Fibroblast of gingiva (primary cell): ENCODE results near the gene HUNK.
"Not testable (repeated sequence)": the region's sequence is repeated elsewhere in the genome, so short reads cannot be mapped to it uniquely, and the experiment has no call there.

Experiments
- DNase-seq: peaks from one replicate; pipeline ENCODE4 v3.0.0-alpha.2; 2011; ENCODE audit warnings: low read depth

Gene HUNK

DNA sequence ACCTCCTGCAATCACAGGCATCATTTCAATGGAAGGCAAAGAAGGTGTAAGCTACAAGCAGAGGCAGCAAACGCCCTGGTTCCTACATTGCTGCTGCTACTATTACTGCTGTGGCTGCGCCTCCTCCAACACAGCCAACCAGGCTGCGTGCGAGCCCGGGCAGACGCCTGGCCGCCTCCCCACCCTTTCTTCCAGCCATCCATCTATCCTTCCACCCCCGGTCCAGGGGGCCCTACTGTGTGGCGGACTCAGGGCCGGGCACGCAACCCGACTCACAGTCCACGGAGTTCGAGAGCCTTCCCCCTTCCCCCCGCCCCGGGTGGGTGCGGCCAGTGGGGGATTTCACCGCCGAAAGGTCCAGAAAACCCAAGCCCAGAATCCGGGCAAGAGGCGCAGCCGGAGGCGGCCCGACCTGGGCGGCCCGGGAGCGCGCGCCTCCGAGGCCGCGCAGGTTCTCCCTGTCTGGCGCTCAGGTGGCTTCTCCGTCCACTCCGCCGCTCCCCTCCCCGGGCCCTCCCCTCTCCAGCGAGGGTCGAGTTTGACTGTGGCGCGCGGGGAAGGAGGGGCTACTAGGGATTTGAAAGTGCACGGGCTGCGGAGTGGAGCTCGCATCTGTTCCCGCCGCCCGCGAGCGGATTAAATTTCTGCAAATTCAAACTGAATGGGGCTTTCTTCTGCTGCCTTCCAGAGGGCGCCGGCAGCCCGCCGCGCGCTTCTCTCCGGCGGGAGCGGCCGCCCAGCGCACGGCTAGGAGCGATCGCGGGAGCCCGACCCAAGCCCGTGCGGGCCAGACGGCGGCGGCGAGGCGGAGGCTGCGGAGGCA is at the start of gene HUNK:
HUNK (plus strand) TSS at position 569 of the 823 bp plus-strand sequence. CDS start 655 bp downstream, outside the sequence.
- DNase-seq = peak; percentile 13

DNA sequence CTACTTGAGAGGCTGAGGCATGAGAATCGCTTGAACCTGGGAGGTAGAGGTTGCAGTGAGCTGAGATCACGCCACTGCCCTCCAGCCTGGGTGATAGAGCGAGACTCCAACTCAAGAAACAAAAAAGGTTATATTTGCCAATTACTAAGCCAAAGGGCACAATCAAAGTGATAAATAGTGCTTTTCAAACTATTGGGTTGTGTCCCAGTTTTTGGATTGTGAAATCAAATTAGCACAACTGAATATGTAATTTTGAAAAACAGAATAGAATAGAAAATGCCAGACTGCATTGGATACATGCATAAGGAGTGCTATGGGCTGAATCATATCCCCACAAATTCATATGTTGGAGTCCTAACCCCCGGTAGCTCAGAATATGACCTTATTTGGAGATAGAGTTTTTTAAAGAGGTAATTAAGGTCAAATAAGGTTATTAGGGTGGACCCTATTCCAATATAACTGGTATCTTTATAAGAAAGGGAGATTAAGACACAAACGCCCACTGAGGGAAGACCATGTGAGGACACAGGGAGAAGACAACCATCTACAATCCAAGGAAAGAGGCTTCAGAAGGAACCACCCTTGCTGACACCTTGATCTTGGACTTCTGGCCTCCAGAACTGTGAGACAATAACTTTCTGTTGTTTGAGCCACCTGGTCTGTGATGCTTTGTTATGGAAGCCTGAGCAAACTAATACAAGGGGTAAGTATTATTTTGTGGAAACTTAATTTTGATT is 42.9 kb upstream of the HUNK start:
- no peak for DNase-seq

DNA sequence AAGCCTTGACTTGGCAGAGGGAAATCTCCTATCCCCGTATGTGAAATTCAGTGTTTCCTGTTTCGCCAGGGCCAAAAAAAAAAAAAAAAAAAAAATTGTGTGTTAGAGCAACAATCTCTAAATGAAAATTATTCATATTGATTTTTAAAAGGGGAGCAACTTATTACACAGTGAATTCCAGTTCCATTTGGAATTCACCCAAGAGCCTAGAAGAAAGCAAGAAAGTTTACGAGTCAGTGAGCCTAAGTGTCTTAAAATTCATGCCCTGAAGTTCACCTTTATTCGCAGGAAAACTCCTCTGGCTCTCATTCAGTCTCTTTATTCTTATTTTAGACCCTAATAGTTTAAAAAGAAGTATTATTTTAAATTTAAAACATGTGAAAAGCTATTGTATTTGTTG is 42.1 kb upstream of the HUNK start:
- DNase-seq = no peak

DNA sequence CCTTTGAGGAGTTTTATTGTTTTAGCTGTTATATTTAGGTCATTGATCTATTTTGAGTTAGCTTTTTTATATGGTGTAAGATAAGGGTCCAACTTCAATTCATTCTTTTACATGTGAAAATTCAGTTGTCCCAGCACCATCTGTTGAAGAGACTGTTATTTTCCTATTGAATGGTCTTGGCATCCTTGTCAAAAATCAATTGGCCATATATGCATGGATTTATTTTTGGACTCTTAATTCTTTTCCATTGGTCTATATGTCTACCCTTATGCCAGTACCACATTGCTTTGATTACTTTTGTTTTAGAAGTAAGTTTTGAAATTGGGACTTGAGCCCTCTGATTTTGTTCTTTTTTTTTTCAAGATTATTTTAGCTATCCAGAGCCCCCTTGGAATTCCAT is 35.8 kb upstream of the HUNK start:
- no peak for DNase-seq

DNA sequence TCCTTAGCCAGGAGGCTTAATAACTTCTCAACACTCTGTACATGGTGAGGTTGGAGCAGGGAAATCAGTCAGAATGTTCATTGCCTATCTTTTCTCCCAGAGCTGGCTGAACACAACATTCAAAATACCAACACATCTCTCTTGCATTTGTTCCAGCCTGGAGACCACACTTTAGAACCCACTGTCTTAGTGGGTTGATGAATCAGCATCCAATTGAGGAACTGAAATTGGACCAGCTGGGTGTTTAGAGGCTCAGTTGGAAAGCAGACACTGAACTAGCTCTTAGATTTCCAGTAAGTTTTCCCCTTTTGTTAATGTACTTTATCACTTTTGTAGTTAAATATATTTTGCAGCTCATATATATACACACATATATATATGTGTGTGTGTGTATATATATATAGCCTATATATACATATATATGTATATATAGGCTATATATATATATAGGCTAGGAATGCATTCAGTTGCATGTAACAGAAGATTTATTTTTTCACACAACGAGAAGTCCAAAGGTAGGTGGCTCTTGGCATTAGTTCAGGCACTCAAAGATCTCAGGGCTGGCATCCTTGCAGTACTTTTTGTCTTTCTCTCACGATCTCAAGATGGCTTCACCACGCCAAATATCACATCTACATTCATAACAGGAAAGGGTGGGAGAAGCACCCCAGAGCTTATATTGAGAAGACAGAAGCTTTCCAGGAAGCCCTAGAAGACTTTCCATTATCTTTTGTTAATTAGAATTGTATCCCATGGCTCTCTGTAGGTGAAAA is 35.0 kb upstream of the HUNK start:
- no peak for DNase-seq

DNA sequence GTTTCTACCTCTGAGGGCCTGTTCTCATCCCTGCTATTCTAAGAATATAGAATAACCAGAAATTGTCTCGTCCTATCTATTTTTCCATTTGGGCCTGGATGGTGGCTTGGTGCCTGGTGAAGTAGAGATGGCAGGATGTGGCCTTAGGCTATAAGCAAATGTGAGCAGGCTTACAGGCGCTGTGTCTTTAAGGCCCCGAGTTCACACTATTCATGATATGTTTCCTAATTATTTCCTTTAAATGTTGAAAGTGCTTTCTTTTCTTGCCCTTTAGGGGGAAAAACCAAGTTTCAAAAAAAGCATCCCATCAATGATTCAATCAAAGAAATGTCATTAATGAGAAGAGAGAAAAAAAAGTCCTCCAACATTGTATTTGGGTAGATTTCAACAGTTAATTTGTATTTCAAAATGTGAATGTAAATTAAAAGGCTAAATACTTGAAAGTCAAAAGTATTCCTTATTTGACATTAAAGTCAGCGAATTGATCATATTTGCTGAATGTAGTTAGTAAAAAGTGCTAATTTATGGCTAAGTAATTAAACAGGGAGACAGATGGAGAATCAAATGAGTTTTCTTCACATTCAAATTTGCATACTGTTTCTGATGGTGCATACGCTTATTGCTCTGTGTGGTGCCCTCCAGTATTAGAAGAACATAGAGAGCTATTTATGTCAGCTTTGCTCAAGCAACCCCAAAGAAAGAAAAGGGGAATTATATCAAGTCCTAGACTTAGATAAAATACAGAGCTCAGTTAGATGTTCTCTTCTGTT is 34.0 kb upstream of the HUNK start:
- DNase-seq = no peak

DNA sequence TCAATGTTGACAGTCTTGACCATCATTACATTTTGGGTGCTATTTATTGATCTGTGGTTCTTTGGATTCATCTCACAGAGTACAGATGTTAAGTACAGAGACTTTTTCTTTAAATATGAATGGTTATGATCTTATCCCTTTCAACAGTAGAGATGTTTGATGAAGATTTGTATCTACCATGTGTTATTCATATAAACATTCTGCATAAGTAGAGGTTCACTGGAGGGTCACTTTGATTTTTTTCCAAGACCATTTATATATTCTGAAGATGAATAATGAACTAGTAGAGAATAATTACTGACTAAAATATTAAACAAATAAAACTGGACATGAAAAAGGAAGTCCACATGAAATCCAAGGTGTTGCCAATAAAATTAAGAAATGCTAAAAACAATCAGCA is 28.6 kb upstream of the HUNK start:
- no peak for DNase-seq

DNA sequence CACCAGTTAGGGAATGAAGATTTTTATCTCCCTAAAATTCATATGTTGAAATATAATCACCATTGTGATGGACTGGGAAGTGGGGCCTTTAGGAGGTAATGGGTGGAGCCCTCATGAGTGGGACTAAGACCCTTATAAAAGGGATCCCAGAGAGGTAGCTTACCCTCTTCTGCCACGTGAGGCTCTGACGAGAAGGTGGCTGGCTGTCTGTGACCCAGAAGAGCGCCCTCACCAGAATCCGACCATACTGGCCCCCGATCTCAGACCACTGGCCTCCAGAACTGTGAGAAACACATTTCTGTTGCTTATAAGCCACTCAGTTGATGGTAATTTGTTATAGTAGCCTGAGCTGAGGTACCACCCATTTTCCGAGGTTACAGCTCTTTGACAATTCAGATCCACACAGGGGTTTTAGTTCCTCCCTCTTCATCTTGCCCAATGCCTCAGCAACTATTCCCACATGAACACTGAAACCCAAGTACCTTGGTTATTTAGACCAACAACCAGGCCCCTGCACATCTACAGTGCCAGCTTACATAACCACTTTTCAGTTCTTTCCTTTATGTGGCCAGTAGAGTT is 27.6 kb upstream of the HUNK start:
- DNase-seq = no peak

DNA sequence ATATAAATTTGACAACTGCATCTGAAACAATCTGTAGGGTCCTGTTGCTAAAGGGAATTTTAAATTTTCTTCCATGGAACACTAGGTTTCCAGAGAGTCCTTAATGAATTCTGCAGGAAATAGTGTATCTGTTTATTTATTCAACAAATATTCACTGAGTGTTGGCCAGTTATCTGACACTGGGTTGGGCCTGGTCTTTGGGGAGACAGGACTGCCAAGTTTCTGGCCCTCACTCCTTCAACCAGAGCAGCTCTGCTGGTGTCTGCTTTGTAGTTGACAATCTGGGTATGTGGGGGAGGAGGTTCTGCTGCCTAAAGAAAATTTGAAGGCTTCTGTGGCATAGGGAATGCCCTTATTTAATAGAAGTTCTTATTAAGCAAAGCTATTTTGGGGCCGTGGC is 26.1 kb upstream of the HUNK start:
- no peak for DNase-seq

DNA sequence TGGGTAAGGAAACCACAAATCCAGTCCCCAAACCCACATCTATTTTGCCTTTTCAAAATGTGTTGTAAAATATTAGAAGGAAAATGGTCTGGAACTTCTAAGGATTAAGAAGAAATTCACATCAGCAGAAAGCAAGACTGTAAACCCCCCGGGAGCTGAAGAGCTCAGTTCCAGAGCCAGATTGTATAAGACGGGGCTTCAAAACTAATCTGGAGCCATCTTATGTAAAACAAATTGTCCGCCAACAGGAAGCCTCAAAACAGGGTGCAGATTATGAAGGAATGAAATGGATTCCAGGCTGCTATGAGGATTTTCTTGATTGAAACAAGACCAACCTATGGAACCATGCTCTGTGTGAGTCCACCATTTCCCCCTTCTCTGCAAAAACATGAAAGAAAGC is 25.1 kb upstream of the HUNK start:
- DNase-seq = no peak

DNA sequence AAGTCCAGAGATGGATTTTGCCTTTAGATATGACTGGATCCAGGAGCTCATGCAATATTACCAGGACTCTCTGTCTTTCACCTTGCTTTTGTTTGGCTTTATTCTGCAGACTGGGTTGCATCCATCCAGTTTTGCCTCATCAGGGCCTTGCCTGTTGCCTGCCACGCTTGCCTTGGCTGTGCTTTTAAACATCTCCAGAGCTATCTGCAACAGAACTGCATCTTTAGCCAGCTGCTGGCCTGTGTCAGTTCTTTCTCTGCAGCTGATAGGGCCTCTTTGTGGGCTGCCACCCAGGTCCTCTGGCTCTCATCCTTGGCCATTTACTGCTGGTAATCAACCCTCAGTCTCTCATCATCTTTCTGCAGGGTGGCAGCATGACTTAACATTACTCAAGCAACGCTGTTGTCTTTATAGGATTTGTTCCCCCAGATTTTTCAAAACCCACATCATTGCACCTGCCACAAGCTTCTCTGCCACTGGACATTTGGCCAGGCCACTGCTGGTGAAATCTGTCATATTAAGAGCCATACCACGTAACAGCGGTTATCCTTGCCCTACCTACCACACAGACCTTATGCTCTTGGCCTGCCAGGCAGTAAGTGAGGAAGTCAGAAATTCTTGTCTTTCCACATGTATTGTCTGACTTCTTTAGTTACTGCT is 24.4 kb upstream of the HUNK start:
- no peak for DNase-seq

DNA sequence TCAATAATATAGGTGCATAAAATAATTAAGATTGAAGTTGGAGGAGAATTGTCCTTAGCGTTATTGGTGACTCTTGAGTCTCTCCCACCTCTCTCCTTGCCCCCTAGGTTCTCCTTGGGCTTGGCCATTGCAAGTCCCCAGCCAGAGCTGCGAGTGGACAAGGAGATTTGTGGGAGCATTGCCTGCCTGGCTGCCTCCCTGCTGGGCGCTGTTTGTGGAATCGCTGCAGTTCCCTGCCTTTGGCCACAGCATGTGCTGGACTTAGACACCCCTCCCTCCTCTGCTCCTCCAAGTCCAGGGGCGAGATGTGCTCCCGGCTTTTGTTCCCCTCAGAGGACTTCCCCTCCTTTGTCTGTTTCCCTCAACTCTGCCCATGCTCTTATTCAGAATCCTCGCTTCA is 21.9 kb upstream of the HUNK start:
- no peak for DNase-seq

DNA sequence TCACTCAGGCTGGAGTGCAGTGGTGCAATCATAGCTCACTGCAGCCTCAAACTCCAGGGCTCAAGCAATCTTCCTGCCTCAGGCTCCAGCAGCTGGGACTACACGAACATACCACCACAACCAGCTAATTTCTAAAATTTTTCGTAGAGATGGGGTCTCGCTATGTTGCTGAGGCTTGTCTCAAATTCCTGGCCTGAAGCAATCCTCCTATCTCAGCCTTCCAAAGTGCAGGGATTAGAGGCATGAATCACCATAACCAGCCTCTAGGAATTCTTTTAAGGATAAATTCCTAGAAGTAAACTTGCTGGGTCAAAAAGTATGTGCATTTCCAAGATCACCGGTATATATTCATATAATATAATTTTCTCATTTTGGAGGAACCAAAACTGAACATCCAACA is 17.6 kb upstream of the HUNK start:
- no peak for DNase-seq

DNA sequence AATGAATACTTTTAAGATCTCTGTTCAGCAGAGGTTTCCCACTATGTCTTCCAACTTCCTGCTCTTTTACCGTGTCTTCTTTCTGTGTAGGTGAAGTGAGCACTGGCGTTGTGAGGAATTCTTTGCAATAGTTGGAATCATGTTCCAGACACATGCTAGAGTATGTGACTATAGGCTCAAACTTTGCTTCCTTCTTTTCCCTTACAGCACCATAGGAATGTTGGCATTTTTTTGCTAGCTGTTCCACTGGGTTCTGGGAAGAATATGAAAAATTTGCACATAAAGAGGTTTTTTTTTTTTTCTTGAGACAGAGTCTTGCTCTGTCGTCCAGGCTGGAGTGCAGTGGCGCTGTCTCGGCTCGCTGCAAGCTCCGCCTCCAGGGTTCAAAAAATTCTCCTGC is 15.7 kb upstream of the HUNK start:
- DNase-seq = no peak

DNA sequence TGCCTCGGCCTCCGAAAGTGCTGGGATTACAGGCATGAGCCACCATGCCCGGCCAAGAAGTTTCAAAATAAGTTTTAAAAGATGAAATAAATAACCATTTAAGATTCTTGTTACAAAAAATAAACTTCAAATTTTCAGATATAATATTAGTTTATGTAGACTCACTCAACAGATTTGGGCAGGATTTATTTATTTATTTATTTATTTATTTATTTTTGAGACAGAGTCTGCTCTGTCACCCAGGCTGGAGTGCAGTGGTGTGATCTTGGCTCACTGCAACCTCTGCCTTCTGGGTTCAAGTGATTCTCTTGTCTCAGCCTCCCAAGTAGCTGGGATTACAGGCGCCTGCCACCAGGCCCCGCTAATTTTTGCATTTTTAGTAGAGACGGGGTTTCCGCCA is 15.2 kb upstream of the HUNK start:
- not testable (repeated sequence) for DNase-seq

DNA sequence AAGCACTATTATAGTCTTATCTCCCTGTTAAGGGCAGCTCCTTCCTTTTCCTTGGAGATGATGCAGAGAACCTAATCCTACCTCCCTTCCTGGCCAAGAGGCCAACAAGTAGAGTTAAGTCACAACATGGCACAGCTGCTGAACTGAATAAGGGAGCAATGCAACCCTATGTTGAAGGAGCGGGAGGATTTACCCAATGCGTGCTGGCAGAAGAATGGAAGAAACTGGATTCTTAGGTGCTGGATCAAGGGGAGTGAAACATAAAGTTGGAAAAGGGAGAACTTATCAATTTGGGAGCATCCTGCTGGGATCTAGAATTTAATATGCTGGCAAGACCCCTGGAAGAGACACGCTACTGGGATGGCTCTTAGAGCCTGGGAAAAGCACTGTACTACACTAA is 12.0 kb upstream of the HUNK start:
- no peak for DNase-seq

DNA sequence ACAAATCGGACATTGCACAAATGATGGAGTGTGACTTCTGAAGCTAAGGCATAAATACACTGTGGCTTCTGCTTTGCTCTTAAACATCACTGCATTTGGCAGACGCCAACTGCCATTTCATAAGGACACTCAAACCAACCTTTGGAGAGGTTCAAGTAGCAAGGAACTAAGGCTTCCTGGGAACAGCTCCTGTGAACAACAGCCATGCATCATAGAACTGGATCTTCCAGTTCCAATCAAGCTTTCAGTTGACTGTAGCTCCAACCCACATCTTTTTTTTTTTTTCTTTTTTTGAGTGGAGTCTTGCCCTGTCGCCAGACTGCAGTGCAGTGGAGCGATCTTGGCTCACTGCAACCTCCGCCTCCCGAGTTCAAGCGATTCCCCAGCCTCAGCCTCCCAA is 10.7 kb upstream of the HUNK start:
- DNase-seq = no peak

DNA sequence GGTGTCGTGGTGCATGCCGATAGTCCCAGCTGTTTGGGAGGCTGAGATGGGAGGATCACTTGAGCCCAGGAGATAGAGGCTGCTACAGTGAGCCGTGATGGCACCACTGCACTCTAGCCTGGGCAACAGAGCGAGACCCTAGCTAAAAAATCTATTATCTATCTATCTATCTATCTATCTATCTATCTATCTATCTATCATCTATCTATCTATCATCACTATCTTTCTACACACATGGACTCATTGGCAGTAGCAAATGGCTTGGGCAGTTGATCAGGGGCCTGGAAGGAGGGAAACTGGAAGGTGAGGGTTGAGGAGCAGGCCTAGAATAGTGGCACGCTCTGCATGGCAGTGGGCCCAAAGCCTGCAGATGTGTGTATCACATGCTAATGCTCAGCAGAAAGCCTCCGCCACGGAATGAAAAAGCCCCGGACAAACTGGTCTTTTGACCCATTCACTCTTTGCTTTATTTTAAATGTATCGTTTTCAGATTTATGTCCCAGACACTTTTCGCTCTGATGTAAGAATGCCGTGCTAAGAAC is 7.3 kb upstream of the HUNK start:
- no peak for DNase-seq

DNA sequence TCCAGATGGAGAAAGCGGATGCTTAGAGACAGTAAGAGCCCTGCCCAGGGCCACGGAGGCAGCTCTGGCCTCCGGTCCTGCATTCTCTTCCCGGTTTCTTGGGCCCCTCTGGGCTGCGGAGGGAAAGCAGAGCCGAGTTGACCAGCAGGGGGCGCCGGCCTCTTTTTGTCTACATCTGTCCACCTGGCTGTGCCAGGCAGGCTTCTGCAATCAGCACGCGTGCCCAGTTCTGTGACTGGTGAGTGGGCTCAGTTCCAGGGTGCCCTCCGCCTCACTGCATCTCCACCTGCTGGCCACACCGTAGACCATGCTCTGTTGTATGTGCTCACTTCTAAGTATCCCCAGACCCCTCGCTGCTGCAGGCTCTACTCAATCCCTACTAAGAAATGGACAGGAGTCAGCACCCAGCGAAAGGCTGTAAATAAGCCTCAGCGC is 6.7 kb upstream of the HUNK start:
- peak; percentile 66 for DNase-seq

DNA sequence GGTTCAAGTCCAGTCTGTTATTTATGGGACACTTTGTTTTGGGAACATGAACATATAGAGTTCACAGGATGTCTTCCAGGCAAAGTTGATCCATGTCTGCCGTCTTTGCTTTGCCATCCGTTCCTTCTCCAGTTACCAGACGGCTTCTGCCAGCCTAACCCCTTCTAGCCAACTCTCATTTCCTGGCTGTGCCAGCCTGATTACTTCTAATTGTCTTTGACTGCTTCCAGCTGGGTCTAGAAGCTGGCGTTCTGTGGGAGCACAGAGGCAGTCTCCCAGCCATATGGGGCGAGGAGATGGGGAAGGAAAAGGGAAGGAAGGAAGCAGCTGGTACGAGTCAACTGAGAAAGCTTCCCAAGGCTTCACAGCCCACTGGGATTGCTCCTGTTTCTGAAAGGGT is 3.1 kb upstream of the HUNK start:
- DNase-seq = no peak
